ENCODE data around the gene MAPK7.

MAPK7 gene

GRCh38 chr17:19414396-19415280, 36.3 kb downstream of the MAPK7 start:
- in situ Hi-C loops (cut with MboI; ENCODE audit: low sequenced_read_pairs), result no loop called here

- in situ Hi-C loops (cut with MboI; ENCODE audit: low sequenced_read_pairs), result no loop called here
Measured at GRCh38 chr17:19415311-19415710, 37.0 kb downstream of the MAPK7 start.

- in situ Hi-C loops (cut with MboI; ENCODE audit: low sequenced_read_pairs), result no loop called here
Measured at GRCh38 chr17:19415806-19416775, 37.8 kb downstream of the MAPK7 start.

- in situ Hi-C loops (cut with MboI; ENCODE audit: low sequenced_read_pairs), result no loop called here
Measured at GRCh38 chr17:19417611-19418010, 39.3 kb downstream of the MAPK7 start.

- in situ Hi-C loops (cut with MboI; ENCODE audit: low sequenced_read_pairs), result no loop called here
Measured at GRCh38 chr17:19418251-19418992, 40.1 kb downstream of the MAPK7 start.

- in situ Hi-C loops (cut with MboI; ENCODE audit: low sequenced_read_pairs), result no loop called here
Measured at GRCh38 chr17:19421219-19421618, 42.9 kb downstream of the MAPK7 start.

- in situ Hi-C loops (cut with MboI; ENCODE audit: low sequenced_read_pairs), result no loop called here
Measured at GRCh38 chr17:19421926-19422325, 43.6 kb downstream of the MAPK7 start.

- in situ Hi-C loops (cut with MboI; ENCODE audit: low sequenced_read_pairs), result no loop called here
Measured at GRCh38 chr17:19424934-19425868, 46.9 kb downstream of the MAPK7 start.

GRCh38 chr17:19426631-19427030, 48.3 kb downstream of the MAPK7 start:
- in situ Hi-C loops (cut with MboI; ENCODE audit: low sequenced_read_pairs), result no loop called here

- in situ Hi-C loops (cut with MboI; ENCODE audit: low sequenced_read_pairs), result no loop called here
Measured at GRCh38 chr17:19431691-19432090, 53.4 kb downstream of the MAPK7 start.
